ENCODE results near the gene CNDP2. TPM values are rescaled to one million over a fixed set of nuclear protein-coding genes. Genes with fewer than 3 reads are reported as not detected.

Gene CNDP2
- total RNA-seq, result 58.0 and 66.5 TPM in 2 replicates
- 64.7 TPM for polyA plus RNA-seq (2012)

GRCh38 chr18:74495581-74496507 is at the start of gene CNDP2:
CNDP2 (plus strand) TSS chr18:74496363; CDS start chr18:74499974, 3,611 bp downstream.
- DNase-seq (ENCODE audit: low read depth), result peak; percentile 99

DNA sequence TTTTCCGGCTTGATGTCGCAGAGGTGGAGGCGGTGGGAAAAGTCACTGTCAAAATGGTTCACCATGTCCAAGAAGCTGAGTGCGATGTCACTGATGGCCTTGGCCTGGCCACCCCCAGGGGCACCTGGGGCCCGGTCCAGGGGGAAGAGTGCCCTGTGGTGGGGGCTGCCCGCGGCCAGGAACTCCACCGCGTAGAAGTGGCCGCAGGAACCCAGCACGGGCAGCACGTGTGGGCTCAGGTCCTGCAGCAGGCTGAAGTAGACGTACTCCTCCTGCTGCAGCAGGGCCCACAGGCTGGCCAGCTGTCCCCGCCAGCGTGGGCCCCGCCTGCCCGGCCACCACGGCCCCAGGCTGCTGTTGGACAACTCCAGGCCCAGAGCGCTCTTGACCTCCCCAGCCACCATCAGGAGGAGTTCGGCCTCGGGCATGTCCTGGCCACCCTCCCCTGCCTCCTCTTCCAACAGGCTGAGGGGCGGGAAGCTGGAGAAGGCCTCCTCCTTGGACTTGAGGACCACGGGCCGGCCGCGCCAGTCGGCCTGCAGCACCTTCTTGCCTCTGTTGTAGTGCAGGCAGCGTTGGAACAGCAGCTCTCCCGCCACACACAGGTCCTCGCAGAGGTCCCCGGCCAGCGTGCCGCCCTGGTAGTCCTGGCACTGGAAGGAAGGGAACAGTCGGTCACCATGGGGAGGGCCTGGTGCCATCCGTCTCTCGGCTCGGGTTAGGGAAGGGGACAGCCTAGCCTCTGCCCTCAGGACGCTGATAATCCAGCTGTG is 49.3 kb upstream of the CNDP2 start:
- no peak for DNase-seq (ENCODE audit: low read depth)

GRCh38 chr18:74447404-74448152 is 48.6 kb upstream of the CNDP2 start:
- DNase-seq (ENCODE audit: low read depth), result no peak

DNA sequence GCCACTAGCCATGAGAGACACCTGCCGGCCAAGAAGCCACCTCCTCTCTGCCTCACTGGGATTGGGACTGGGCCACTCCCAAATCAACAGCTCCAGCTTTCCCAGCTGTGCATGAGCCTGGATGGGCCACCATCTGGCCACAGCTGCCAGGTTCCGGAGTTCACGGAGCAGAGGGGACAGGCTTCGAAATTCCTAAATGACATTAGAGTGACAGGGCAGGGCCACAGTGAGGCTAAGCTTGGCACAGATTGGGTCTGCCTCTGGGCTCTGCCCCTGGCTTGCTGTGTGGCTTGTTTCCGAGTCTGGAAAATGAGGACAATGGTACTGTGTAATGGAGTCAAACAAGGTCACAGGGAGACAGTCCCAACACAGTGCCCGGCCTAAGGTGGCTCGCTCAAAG is 45.5 kb upstream of the CNDP2 start:
- DNase-seq (ENCODE audit: low read depth), result no peak

- no peak for DNase-seq (ENCODE audit: low read depth)
Observed at GRCh38 chr18:74451148-74451547, 45.0 kb upstream of the CNDP2 start.

DNA sequence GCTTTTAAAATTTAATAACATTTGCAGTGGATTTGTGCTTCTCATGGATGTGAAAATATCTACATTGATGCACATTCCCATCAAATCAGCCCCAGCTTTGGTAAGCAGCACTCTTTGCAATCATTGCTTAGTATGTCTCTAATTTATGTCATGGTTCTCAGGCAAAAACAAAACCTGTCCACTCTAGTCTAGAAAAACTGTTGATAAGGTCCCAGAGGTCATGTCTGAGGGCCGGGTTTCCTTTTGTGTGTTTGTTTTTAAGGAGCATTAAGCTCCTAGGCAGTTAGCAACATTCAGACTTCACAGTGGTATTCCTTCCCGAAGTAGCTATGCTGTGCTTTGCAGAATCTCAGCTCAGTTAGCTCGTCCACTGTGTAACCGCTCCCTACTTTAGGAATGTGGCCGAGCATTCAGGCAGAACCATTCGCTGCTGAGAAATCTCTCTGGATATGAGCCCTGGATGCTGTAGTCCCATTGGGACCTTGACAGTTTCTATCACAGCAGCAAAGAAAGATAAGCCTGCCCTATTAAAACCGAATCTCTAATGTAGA is 43.1 kb upstream of the CNDP2 start:
- DNase-seq (ENCODE audit: low read depth), result peak; percentile 6

DNA sequence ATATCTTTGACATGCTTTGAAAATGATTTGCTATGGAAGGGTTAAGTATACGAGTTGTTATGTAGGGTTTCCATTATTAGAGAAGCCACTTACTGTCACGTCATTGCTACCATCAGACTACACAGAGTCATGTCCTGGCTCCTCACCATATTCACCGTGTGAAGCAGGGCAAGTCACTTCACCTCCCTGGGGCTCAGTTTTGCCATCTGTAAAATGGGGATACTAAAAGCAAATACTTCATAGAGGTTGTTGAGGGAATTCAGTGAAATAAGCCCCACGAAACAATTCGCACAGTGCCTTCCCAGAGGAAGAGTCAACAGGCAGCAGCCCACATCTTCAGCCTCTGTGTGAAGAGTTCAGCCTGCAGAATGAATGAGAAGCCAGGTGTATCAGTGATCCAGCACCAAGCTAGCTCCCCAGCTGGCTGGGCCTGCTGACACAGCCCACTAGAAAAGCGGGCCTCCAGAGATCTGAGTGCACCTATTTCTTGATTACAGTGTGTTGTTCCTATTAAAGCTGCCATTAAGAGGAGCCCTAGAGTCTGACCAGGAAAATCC is 42.4 kb upstream of the CNDP2 start:
- no peak for DNase-seq (ENCODE audit: low read depth)

GRCh38 chr18:74454279-74454751 is 41.8 kb upstream of the CNDP2 start:
- no peak for DNase-seq (ENCODE audit: low read depth)

DNA sequence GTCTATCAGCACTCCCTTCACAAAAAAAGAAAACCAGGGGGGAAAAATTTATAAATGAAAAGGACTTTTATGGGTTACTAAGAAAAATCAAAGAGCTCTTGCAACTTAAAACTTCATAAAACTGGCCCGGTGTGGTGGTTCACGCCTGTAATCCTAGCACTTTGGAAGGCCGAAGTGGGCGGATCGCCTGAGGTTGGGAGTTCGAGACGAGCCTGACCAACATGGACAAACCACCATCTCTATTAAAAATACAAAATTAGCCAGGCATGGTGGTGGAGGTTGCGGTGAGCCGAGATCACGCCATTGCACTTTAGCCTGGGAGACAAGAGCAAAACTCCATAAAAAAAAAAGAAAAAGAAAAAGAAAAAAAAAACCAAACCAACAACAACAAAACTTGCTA is 40.8 kb upstream of the CNDP2 start:
- no peak for DNase-seq (ENCODE audit: low read depth)

GRCh38 chr18:74456017-74456348 is 40.2 kb upstream of the CNDP2 start:
- DNase-seq (ENCODE audit: low read depth), result no peak

GRCh38 chr18:74456349-74457042 is 39.7 kb upstream of the CNDP2 start:
- DNase-seq (ENCODE audit: low read depth), result no peak

- no peak for DNase-seq (ENCODE audit: low read depth)
Observed at GRCh38 chr18:74457043-74457724, 39.0 kb upstream of the CNDP2 start, which contains the start of gene DIPK1C. DIPK1C (minus strand) TSS chr18:74457308; CDS start chr18:74457259, 49 bp downstream.

- DNase-seq (ENCODE audit: low read depth), result no peak
Observed at GRCh38 chr18:74457725-74458421, 38.3 kb upstream of the CNDP2 start.

- no peak for DNase-seq (ENCODE audit: low read depth)
Observed at GRCh38 chr18:74459889-74460288, 36.3 kb upstream of the CNDP2 start.

DNA sequence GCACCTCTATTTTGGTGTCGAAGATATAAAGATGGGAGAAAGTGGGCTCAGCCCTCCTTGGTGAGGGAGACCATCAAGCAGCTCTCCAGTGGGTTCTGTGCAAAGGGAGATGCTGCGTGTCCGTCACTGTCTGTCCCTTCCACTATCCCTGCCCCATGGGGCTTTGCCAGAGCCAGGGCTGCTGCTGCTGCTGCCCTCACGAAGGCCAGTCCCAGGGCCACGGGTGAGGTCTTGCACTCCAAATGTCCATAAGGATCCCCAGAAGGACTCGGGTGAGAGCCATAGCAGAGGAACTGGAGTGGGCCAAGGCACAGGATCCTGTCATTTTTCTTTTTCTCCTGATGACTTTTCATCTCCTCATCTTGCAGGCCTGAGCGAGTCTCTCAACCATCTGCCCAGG is 35.3 kb upstream of the CNDP2 start:
- no peak for DNase-seq (ENCODE audit: low read depth)

DNA sequence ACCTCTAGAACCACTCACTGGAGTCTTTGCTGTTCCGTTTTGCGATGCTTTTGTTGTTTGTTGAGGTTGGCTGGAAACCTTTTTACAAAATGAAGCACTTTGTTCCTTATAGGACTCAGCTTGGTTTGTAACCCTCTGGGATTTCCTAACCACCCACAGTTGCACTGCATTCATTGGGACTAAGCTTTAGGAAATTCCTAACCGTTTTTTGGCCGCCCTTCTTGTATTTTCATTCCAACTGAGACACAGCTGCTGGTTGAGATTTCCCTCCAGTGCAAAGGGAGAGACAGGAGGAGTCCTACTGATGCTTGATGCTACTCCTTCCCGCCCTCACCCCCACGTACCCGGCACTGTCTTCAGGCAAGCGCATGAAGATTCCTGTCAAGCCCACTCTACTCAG is 32.9 kb upstream of the CNDP2 start:
- DNase-seq (ENCODE audit: low read depth), result no peak

GRCh38 chr18:74463983-74464382 is 32.2 kb upstream of the CNDP2 start:
- no peak for DNase-seq (ENCODE audit: low read depth)

DNA sequence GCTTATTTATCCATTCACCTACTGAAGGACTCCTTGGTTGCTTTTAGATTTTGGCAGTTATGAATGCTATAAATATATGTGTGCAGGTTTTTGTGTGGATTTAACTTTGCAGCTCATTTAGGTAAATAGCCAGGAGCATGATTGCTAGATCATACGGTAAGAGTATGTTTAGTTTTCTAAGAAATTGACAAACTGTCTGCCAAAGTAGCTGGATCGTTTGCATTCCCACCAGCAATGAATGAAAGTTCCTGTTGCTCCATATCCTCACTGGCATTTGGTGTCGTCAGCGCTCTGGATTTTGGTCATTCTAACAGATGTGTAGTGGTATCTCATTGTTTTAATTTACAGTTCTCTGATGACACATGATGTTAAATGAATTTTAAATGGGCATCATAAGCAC is 30.4 kb upstream of the CNDP2 start:
- DNase-seq (ENCODE audit: low read depth), result no peak

- no peak for DNase-seq (ENCODE audit: low read depth)
Observed at GRCh38 chr18:74468547-74469061, 27.6 kb upstream of the CNDP2 start.
